GM12864 (cell line): ENCODE results near the gene AP5Z1.
A peak's percentile ranks its signal among the peaks of the same experiment; 100 is the strongest.
"Not testable (repeated sequence)": the region's sequence is repeated elsewhere in the genome, so short reads cannot be mapped to it uniquely, and the experiment has no call there.

Experiments used
- DNase-seq: peaks from one replicate; pipeline ENCODE4 v3.0.0-alpha.2; 2011; ENCODE audit warnings: low read depth
- H3K4me3 ChIP-seq: 2 replicates; pipeline ENCODE4 v1.5.1; 2011; ENCODE audit warnings: mild to moderate bottlenecking, low read depth, low read length, control low read depth
- TF ChIP-seq, protein P1 (sequence below): IDR thresholded peaks from 2 replicates; pipeline ENCODE4 v1.5.1; 2011; ENCODE audit warnings: low read depth, mild to moderate bottlenecking, moderate library complexity, low read length, control low read depth, inconsistent platforms; ENCODE audit errors: missing control alignments

Gene AP5Z1

DNA sequence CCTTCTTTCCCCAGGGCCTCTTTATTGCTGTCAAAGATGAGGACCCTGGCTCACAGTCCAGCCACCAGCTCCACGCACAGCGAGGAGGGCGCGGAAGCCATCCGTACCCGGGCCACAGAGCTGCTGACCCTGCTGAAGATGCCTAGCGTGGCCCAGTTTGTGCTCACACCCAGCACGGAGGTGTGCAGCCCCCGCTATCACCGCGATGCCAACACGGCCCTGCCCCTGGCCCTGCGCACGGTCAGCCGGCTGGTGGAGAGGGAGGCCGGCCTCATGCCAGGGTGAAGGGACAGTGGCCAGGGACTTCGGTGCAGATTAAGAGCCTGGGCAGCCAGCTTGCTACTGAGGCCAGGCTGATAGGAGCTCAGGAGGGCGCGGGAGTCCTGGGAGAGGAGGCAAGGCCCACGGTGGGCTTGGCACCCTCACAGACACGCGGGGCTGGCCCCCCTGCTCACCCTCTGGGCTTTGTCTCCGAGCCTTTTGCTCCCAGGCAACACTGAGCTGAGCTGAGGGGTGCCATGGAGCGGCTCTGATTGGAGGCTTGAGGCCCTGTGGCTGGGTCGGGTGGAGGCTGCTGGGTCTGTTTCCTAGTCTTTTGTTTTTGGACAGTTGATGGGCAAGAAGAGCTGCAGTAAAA lies 15.8 kb downstream of the AP5Z1 start:
- TF ChIP-seq, protein P1, sequence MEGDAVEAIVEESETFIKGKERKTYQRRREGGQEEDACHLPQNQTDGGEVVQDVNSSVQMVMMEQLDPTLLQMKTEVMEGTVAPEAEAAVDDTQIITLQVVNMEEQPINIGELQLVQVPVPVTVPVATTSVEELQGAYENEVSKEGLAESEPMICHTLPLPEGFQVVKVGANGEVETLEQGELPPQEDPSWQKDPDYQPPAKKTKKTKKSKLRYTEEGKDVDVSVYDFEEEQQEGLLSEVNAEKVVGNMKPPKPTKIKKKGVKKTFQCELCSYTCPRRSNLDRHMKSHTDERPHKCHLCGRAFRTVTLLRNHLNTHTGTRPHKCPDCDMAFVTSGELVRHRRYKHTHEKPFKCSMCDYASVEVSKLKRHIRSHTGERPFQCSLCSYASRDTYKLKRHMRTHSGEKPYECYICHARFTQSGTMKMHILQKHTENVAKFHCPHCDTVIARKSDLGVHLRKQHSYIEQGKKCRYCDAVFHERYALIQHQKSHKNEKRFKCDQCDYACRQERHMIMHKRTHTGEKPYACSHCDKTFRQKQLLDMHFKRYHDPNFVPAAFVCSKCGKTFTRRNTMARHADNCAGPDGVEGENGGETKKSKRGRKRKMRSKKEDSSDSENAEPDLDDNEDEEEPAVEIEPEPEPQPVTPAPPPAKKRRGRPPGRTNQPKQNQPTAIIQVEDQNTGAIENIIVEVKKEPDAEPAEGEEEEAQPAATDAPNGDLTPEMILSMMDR = no peak
- no peak for DNase-seq
- H3K4me3 ChIP-seq = no peak overlapping the region

DNA sequence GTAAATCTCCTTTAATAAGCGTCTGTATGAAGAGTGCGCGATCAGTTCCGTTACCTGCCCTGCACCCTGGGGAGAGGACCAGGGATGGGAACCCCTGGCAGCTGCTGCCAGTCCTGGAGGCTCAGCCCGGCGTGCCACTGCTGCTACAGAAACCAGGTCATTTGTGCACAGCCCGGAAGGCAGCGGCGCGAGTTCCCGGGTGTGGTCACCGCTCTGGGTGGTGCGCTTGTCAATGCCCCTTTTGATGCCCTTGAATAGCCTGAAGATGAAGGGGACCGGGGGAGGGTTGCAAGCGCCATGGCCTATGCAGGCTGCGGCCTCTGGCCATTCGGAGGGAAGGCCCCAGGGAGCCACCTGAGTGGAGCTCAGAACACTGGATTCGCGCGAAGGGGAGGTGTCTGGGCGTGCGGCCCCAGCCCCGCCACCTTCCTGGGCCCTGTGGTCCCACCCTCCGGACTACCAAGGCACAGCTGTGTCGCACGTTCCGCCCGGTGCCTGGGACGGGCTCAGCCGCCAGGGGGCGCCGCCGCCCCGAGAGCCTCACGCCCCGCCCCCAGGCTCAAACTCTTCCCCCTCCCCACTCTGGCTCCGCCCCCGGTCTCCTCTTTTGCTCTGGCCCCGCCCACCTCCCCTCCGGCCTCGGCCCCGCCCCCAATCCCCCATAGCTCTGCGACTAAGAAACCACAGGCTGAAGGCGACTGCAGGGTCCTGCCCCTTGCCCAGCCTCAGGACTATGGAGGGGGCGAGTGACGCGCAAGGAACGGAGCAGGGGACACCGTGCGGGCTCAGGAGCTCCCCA lies 16.5 kb downstream of the AP5Z1 start:
- TF ChIP-seq, protein P1 = peak; percentile 48
- DNase-seq = no peak
- H3K4me3 ChIP-seq = no peak overlapping the region

DNA sequence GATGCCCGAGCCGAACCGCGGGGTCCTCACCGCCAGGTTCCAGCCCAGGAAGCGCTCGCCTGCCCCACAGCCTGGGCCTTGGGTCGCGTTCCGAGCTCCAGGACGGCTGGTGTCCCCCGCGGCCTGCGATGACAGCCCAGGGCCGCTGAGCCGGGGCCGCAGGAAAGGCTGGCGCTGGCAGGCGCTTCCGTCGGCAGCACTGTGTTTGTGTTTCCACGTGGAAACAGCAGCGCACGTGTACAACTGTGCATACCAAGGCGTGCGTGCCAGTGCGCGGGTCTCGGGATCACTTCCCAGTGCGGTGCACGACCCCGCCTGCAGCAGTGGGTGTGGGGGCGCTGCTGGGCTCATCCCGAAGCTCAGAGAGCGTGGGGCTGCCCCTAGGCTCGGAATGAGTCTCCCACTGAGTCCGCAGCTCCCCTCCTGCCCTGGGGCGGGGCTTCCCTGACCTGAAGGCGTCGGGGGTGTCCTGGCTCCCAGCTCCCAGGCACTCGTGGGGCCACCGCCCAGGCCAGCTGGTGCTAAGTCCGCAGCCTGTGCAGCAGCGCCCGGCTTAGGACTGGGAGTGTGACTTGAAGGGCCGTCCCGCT lies 17.2 kb downstream of the AP5Z1 start:
- no peak for DNase-seq
- TF ChIP-seq, protein P1 = no peak
- no peak overlapping the region for H3K4me3 ChIP-seq

DNA sequence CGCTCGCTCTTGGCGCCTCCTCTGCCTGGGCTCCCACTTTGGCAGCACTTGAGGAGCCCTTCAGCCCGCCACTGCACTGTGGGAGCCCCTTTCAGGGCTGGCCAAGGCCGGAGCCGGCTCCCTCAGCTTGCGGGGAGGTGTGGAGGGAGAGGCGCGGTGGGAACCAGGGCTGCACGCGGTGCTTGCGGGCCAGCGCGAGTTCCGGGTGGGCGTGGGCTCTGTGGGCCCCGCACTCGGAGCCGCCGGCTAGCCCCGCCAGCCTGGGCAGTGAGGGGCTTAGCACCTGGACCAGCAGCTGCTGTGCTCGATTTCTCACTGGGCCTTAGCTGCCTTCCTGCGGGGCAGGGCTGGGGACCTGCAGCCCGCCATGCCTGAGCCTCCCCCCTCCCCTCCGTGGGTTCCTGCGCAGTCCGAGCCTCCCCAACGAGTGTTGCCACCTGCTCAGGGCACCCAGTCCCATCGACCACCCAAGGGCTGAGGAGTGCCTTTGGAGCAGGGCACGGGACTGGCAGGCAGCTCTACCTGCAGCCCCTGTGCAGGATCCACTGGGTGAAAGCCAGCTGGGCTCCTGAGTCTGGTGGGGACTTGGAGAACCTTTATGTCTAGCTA lies 18.1 kb downstream of the AP5Z1 start:
- H3K4me3 ChIP-seq, DNase-seq: not testable (repeated sequence)

DNA sequence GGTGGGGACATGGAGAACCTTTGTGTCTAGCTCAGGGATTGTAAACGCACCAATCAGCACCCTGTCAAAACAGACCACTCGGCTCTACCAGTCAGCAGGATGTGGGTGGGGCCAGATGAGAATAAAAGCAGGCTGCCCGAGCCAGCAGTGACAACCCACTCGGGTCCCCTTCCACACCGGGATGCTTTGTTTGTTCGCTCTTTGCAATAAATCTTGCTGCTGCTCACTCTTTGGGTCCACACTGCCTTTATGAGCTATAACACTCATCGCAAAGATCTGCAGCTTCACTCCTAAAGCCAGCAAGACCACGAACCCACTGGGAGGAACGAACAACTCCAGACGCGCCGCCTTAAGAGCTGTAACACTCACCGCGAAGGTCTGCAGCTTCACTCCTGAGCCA lies 18.7 kb downstream of the AP5Z1 start:
- H3K4me3 ChIP-seq, DNase-seq: not testable (repeated sequence)

DNA sequence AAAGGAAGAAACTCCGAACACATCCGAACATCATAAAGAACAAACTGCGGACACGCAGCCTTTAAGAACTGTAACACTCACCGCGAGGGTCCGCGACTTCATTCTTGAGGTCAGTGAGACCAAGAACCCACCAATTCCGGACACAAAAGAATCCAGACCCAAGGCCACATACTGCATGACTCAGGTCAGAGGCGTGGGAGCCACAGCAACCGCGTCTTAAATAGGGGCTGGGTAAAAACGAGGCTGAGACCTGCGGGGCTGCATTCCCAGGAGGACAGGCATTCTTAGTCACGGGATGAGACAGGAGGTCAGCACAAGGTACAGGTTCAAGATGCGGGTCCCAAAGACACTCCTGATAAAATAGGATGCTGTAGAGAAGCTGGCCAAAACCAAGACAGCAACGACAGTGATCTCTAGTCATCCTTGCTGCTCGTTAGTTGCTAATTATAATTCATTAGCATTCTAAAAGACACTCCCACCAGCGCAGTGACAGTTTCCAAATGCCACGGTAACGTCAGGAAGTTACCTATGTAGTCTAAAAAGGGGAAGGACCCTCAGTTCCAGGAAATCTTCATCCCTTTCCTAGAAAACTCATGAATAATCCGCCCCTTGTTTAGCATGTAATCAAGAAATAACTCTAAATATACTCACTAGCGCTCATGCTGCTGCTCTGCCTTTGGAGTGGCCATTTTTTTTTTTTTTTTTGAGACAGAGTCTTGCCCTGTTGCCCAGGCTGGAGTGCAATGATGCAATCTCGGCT lies 19.3 kb downstream of the AP5Z1 start:
- no peak for DNase-seq
- no peak overlapping the region for H3K4me3 ChIP-seq
- TF ChIP-seq, protein P1 = no peak

DNA sequence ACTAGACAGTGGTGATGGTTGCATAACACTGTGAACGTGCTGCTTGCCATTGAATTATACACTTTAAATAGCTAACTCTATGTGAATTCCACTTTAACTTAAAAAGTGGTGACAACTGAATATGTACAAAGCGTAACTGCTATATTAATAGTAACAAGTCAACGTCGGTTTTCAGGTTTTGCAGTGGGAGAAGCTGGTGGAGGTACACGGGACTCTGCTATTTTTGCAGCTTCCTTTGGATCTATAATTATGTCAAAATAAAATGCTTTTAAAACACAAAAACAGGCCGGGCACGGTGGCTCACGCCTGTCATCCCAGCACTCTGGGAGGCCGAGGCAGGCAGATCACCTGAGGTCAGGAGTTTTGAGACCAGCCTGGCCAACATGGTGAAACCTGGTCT lies 21.0 kb downstream of the AP5Z1 start:
- H3K4me3 ChIP-seq = no peak overlapping the region
- no peak for DNase-seq
- TF ChIP-seq, protein P1 = no peak
